Upper lobe of left lung (tissue), 6 donors: ENCODE data around the gene GHRH. TPM values are rescaled to one million over a fixed set of nuclear protein-coding genes. Genes with fewer than 3 reads are reported as not detected.

Experiments used
- ATAC-seq, 2 donors: fragments of 200-7000 bp; cut with Tn5 transposase; one replicate each; pipeline ENCODE4 v1.9.1; 2022; ENCODE audit warnings: mild to moderate bottlenecking in 2 of 2, moderate library complexity in 2 of 2; ENCODE audit not compliant: low FRiP score in 2 of 2
- DNase-seq, 2 donors: peaks; one replicate each; pipeline ENCODE4 v3.0.0-alpha.2; 2019 to 2020
- H3K27ac ChIP-seq, 4 donors: fragments of 200-600 bp; sonication (generic); one replicate each; pipeline ENCODE4 v1.5.1; 2016 to 2019
- H3K27me3 ChIP-seq, 4 donors: fragments of 200-600 bp; sonication (generic); one replicate each; pipeline ENCODE4 v1.5.1; 2017 to 2019
- H3K36me3 ChIP-seq, 4 donors: fragments of 200-600 bp; sonication (generic); one replicate each; pipeline ENCODE4 v1.5.1; 2016 to 2019
- H3K4me1 ChIP-seq, 4 donors: fragments of 200-600 bp; sonication (generic); one replicate each; pipeline ENCODE4 v1.5.1; 2018 to 2019
- H3K4me3 ChIP-seq, 4 donors: fragments of 200-600 bp; sonication (generic); one replicate each; pipeline ENCODE4 v1.5.1; 2017 to 2019; ENCODE audit warnings: mild to moderate bottlenecking in 2 of 4, moderate library complexity in 1 of 4
- H3K9me3 ChIP-seq, 4 donors: fragments of 200-600 bp; sonication (generic); one replicate each; pipeline ENCODE4 v1.5.1; 2018 to 2019
- EP300 ChIP-seq, 4 donors: sonication (generic); formaldehyde crosslinking; IDR thresholded peaks; one replicate each; pipeline ENCODE4 v1.5.1; 2017; ENCODE audit warnings: antibody characterized with exemption in 4 of 4, control low read depth in 2 of 4
- POLR2A ChIP-seq, 4 donors: fragments of 450-650 bp; IDR thresholded peaks; one replicate each; pipeline ENCODE4 v1.5.1; 2016 to 2017; ENCODE audit warnings: antibody characterized with exemption in 4 of 4, mild to moderate bottlenecking in 2 of 4
- POLR2AphosphoS5 ChIP-seq, 2 donors: sonication (generic); formaldehyde crosslinking; IDR thresholded peaks; one replicate each; pipeline ENCODE4 v1.5.1; 2017; ENCODE audit warnings: antibody characterized with exemption in 2 of 2
- WGBS, 2 donors: methylation state at CpG; one replicate each; pipeline ENCODE4 v1.1.5; 2017 to 2018; 5-methylcytosine and 5-hydroxymethylcytosine counted together
- total RNA-seq, 6 donors: library from RNA; depleted of rRNA in 4 of 6; stranded (reverse); fragments of >200 nt in 4 of 6; gene quantifications; one replicate each; pipeline versions ENCODE4 v1.1.0 to v1.2.1, GENCODE V29; 2016 to 2021
- TF ChIP-seq, protein P1 (sequence below), 6 experiments: fragments of 450-650 bp in 4 of 6; fragments of 200-600 bp in 2 of 6; sonication (generic) in 2 of 6; IDR thresholded peaks; one replicate each; pipeline ENCODE4 v1.5.1; 2016 to 2019; ENCODE audit warnings: antibody characterized with exemption in 6 of 6
- donor health status: DM: no; HTN: no; CAD: no; lungs with moderate emphysema.
- donor health status: DM: no; HTN: yes; CAD: no; lungs with severe emphysema.

GHRH gene
- total RNA-seq, 6 donors from 2014 or later, result not detected

DNA sequence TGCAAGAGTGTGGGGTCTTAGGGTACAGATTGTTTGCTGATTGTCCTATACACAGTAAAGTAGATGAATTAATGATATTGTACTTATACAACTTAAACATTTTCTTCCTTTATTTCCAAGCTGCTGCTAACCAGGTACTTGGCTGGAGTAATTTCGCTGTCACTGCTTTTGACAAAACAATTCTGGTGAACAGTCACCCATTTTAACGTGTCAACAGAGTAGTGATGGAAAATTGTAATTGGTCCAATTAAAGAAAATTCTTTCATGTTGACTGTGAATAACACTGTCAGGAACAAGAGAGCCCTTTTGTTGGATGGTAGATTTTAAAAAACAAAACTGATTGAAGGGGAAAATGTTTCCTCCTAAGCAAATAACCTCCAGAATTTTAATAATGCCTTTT is 55.8 kb downstream of the GHRH start:
- H3K4me1 ChIP-seq, result peaks cover 0 to 5% (median 4%) of the 10 kb centered on the region in 4 donors
- H3K4me3 ChIP-seq, result no peak overlapping the region
- H3K36me3 ChIP-seq, result peaks cover 41 to 91% (median 70%) of the 10 kb centered on the region in 4 donors
- H3K27me3 ChIP-seq, result no peaks in the 10 kb centered on the region
- H3K9me3 ChIP-seq, result no peaks in the 10 kb centered on the region
- DNase-seq (no peak), ATAC-seq (no peak)
- H3K27ac ChIP-seq, result no peak overlapping the region
- 78 to 85% methylated on average over 2 of the region's 2 CpGs for WGBS, 2 donors
- TF ChIP-seq EP300 (IDR thresholded peaks at IDR 0.05), result no peak
- no peak for TF ChIP-seq POLR2AphosphoS5 (IDR thresholded peaks at IDR 0.05)
- no peak for TF ChIP-seq POLR2A (IDR thresholded peaks at IDR 0.05)
- TF ChIP-seq, protein P1, sequence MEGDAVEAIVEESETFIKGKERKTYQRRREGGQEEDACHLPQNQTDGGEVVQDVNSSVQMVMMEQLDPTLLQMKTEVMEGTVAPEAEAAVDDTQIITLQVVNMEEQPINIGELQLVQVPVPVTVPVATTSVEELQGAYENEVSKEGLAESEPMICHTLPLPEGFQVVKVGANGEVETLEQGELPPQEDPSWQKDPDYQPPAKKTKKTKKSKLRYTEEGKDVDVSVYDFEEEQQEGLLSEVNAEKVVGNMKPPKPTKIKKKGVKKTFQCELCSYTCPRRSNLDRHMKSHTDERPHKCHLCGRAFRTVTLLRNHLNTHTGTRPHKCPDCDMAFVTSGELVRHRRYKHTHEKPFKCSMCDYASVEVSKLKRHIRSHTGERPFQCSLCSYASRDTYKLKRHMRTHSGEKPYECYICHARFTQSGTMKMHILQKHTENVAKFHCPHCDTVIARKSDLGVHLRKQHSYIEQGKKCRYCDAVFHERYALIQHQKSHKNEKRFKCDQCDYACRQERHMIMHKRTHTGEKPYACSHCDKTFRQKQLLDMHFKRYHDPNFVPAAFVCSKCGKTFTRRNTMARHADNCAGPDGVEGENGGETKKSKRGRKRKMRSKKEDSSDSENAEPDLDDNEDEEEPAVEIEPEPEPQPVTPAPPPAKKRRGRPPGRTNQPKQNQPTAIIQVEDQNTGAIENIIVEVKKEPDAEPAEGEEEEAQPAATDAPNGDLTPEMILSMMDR (IDR thresholded peaks at IDR 0.05), result no peak

DNA sequence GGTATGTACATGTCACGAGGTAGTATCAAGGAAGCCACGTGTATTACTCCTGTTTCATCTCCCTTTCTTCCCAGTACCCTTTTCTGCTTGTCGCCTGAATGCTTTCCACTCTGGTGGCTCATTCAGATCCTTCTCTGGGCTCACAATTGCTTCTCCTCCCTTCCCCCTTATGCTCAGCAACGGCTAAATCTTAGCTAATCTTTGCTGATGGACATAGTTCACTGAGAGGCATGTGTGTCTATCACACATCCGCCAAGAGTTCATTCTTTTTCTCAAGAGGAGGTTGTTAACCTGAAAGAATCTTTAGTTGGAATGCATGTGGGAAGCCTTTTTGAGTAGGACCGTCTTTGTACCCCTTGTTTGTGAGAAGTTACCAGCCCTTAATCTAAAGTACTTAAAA is 56.5 kb downstream of the GHRH start:
- Histone ChIP-seq H3K36me3 (peaks cover 44 to 91% (median 70%) of the 10 kb centered on the region in 4 donors), H3K27ac (no peak overlapping the region), H3K27me3 (no peaks in the 10 kb centered on the region), H3K4me3 (no peak overlapping the region), H3K4me1 (peaks cover 0 to 5% (median 4%) of the 10 kb centered on the region in 4 donors), H3K9me3 (no peaks in the 10 kb centered on the region)
- TF ChIP-seq, protein P1 (IDR thresholded peaks at IDR 0.05), result no peak
- TF ChIP-seq POLR2A (IDR thresholded peaks at IDR 0.05) (no peak), EP300 (IDR thresholded peaks at IDR 0.05) (no peak), POLR2AphosphoS5 (IDR thresholded peaks at IDR 0.05) (no peak)
- 77 to 82% methylated on average over 6 of the region's 6 CpGs for WGBS, 2 donors
- DNase-seq, result no peak
- no peak for ATAC-seq

DNA sequence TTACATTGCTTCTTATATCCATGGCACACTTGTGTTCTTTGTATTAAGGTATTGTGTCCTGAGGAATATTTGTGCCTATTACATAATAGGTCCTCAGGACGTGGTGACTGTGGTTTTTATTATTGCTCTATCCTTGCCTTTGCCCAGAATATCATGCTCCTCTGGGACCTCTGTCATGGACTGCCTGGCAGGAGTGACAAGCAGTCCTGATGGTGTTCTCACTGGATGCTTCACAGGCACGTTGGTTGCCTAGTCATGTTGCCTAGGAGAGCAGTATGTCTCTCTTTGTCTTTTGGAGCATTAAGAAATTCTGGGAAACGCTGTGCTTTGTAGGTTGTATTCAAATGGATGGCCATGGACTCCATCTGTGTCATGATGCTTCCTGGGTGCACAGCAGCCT is 57.6 kb downstream of the GHRH start:
- 75 to 76% methylated on average over 3 of the region's 3 CpGs for WGBS, 2 donors
- H3K27ac ChIP-seq, result no peak overlapping the region
- no peak overlapping the region for H3K4me3 ChIP-seq
- peaks cover 0 to 5% (median 4%) of the 10 kb centered on the region in 4 donors for H3K4me1 ChIP-seq
- H3K36me3 ChIP-seq, result peaks cover 39 to 91% (median 71%) of the 10 kb centered on the region in 4 donors
- ATAC-seq, result no peak
- H3K27me3 ChIP-seq, result no peaks in the 10 kb centered on the region
- no peak for TF ChIP-seq POLR2AphosphoS5 (IDR thresholded peaks at IDR 0.05)
- no peak for DNase-seq
- H3K9me3 ChIP-seq, result no peaks in the 10 kb centered on the region

DNA sequence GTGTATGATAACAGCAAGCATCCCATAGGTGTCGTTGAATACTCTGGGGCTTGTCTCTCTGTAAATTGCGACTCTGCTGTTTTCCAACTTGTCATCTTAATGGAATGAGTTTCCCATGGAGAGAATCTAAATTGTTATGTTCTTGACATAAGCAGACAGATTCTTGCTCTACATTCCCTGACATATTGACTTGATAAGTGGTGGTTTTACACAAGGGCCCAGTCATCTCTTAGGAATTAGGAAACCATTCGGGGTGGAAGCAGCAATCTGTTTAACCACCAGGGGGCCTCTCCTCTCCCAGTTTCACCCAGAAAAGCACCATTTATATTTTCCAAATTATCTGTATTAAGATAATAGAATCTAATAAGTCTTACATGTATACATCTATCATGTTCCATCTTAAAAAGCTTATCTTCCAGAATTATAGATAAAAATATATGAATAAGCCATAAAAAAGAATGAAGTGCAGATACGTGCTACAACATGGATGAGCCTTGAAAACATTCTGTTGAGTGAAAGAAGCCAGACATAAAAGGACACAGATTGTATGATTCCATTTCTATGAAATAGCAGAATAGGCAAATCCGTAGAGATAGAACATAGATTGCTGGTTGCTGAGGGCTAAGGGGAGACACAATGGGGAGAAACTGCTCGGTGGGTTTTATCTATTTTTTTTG is 59.2 kb downstream of the GHRH start:
- 71 to 74% methylated on average over 6 of the region's 6 CpGs for WGBS, 2 donors
- Histone ChIP-seq H3K36me3 (peaks cover 26 to 91% (median 63%) of the 10 kb centered on the region in 4 donors), H3K27me3 (no peaks in the 10 kb centered on the region), H3K27ac (peak overlapping the region; percentile 18 to 69 (median 48)), H3K4me1 (peaks cover 0 to 5% (median 4%) of the 10 kb centered on the region in 4 donors), H3K4me3 (no peak overlapping the region), H3K9me3 (no peaks in the 10 kb centered on the region)
- peak in 1 of 2 donors; percentile 42 for DNase-seq
- ATAC-seq, result peak; percentile 85 to 88
- TF ChIP-seq EP300 (IDR thresholded peaks at IDR 0.05), result peak in 1 of 4 donors; percentile 52
- TF ChIP-seq POLR2AphosphoS5 (IDR thresholded peaks at IDR 0.05), result no peak
- no peak for TF ChIP-seq POLR2A (IDR thresholded peaks at IDR 0.05)
- TF ChIP-seq, protein P1 (IDR thresholded peaks at IDR 0.05), result peak; percentile 53 to 75 (median 65)

DNA sequence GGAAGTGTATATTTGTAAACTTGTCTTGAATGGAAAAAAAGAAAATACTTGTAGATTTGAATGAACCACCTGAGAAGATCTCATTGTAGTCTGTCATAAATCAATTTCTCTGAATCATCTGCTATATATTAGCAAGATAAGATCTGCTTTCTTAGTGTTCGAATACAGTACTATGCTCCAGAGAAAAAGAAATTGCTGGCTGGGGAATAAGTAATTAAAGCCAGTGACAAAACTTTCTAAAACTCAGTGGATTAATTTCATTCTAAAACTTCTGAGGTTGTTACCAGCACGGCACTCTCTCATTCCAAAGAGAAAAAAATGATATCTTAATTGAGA is 59.8 kb downstream of the GHRH start:
- peaks cover 21 to 88% (median 57%) of the 10 kb centered on the region in 4 donors for H3K36me3 ChIP-seq
- peak overlapping the region in 3 of 4 donors; percentile 18 to 69 (median 59) for H3K27ac ChIP-seq
- no peak overlapping the region for H3K4me3 ChIP-seq
- TF ChIP-seq, protein P1 (IDR thresholded peaks at IDR 0.05), result no peak
- TF ChIP-seq POLR2A (IDR thresholded peaks at IDR 0.05), result no peak
- no peak for TF ChIP-seq POLR2AphosphoS5 (IDR thresholded peaks at IDR 0.05)
- no peak for TF ChIP-seq EP300 (IDR thresholded peaks at IDR 0.05)
- DNase-seq (no peak), ATAC-seq (no peak)
- H3K9me3 ChIP-seq, result no peaks in the 10 kb centered on the region
- H3K27me3 ChIP-seq, result no peaks in the 10 kb centered on the region
- 92 to 93% methylated on average over 2 of the region's 2 CpGs for WGBS, 2 donors
- peaks cover 0 to 5% (median 4%) of the 10 kb centered on the region in 4 donors for H3K4me1 ChIP-seq

Other genes starting within 250 kb of the GHRH start
- gene RBL1, start 165.8 kb downstream of the GHRH start, total RNA-seq, result 10 to 100 TPM in 3 of 6 donors, 1 to 10 TPM in 3; 5.0 to 32.5 (median 10.4) TPM
- 100 to 1,000 TPM in 4 of 6 donors, 10 to 100 TPM in 2; 55.5 to 193 (median 143) TPM for gene RPN2, start 82.5 kb downstream of the GHRH start, total RNA-seq
- 1 to 10 TPM; 1.1 to 5.9 (median 2.2) TPM for gene MROH8, start 82.3 kb downstream of the GHRH start, total RNA-seq
- gene MANBAL, start 27.8 kb upstream of the GHRH start, total RNA-seq, result 10 to 100 TPM; 11.5 to 38.6 (median 29.8) TPM
- gene SRC, start 84.3 kb upstream of the GHRH start, total RNA-seq, result 100 to 1,000 TPM in 1 of 6 donors, 10 to 100 TPM in 5; 31.1 to 115 (median 66.8) TPM